ENCODE measurements around the gene DOC2B. TPM values are rescaled to one million over a fixed set of nuclear protein-coding genes. Genes with fewer than 3 reads are reported as not detected.

The DOC2B gene
- total and polyA plus RNA-seq, 2 of the 8 experiments (the other 6 are each of a cell fraction or from before 2014, with no cell fraction given): 1.3 to 3.3 TPM

DNA sequence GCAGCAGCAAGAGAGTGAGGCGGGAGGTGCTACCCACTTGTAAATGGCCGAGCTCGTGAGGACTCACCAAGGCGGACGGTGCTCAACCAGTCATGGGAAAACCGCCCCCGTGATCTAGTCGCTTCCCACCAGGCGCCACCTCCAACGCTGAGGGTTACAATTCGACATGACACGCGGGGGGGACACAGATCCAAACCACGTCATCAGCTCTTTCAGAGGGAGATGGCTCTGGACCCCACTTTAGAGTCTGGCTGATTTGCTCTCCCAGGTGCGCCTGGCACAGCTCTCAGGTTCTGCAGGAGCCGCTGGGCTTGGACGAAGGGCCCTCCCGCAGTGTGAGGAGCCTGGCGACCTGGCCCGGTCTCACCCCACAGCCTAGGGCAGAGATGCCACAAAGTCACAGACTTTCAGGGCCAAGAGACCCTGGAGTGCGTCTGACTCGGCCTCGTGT is 21.1 kb upstream of the DOC2B start (continued):
- TF ChIP-seq, protein P1, sequence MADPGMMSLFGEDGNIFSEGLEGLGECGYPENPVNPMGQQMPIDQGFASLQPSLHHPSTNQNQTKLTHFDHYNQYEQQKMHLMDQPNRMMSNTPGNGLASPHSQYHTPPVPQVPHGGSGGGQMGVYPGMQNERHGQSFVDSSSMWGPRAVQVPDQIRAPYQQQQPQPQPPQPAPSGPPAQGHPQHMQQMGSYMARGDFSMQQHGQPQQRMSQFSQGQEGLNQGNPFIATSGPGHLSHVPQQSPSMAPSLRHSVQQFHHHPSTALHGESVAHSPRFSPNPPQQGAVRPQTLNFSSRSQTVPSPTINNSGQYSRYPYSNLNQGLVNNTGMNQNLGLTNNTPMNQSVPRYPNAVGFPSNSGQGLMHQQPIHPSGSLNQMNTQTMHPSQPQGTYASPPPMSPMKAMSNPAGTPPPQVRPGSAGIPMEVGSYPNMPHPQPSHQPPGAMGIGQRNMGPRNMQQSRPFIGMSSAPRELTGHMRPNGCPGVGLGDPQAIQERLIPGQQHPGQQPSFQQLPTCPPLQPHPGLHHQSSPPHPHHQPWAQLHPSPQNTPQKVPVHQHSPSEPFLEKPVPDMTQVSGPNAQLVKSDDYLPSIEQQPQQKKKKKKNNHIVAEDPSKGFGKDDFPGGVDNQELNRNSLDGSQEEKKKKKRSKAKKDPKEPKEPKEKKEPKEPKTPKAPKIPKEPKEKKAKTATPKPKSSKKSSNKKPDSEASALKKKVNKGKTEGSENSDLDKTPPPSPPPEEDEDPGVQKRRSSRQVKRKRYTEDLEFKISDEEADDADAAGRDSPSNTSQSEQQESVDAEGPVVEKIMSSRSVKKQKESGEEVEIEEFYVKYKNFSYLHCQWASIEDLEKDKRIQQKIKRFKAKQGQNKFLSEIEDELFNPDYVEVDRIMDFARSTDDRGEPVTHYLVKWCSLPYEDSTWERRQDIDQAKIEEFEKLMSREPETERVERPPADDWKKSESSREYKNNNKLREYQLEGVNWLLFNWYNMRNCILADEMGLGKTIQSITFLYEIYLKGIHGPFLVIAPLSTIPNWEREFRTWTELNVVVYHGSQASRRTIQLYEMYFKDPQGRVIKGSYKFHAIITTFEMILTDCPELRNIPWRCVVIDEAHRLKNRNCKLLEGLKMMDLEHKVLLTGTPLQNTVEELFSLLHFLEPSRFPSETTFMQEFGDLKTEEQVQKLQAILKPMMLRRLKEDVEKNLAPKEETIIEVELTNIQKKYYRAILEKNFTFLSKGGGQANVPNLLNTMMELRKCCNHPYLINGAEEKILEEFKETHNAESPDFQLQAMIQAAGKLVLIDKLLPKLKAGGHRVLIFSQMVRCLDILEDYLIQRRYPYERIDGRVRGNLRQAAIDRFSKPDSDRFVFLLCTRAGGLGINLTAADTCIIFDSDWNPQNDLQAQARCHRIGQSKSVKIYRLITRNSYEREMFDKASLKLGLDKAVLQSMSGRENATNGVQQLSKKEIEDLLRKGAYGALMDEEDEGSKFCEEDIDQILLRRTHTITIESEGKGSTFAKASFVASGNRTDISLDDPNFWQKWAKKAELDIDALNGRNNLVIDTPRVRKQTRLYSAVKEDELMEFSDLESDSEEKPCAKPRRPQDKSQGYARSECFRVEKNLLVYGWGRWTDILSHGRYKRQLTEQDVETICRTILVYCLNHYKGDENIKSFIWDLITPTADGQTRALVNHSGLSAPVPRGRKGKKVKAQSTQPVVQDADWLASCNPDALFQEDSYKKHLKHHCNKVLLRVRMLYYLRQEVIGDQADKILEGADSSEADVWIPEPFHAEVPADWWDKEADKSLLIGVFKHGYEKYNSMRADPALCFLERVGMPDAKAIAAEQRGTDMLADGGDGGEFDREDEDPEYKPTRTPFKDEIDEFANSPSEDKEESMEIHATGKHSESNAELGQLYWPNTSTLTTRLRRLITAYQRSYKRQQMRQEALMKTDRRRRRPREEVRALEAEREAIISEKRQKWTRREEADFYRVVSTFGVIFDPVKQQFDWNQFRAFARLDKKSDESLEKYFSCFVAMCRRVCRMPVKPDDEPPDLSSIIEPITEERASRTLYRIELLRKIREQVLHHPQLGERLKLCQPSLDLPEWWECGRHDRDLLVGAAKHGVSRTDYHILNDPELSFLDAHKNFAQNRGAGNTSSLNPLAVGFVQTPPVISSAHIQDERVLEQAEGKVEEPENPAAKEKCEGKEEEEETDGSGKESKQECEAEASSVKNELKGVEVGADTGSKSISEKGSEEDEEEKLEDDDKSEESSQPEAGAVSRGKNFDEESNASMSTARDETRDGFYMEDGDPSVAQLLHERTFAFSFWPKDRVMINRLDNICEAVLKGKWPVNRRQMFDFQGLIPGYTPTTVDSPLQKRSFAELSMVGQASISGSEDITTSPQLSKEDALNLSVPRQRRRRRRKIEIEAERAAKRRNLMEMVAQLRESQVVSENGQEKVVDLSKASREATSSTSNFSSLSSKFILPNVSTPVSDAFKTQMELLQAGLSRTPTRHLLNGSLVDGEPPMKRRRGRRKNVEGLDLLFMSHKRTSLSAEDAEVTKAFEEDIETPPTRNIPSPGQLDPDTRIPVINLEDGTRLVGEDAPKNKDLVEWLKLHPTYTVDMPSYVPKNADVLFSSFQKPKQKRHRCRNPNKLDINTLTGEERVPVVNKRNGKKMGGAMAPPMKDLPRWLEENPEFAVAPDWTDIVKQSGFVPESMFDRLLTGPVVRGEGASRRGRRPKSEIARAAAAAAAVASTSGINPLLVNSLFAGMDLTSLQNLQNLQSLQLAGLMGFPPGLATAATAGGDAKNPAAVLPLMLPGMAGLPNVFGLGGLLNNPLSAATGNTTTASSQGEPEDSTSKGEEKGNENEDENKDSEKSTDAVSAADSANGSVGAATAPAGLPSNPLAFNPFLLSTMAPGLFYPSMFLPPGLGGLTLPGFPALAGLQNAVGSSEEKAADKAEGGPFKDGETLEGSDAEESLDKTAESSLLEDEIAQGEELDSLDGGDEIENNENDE (IDR thresholded peaks at IDR 0.05; ENCODE audit: insufficient replicate concordance, low read length): no peak
- no peak for TF ChIP-seq SUZ12 (IDR thresholded peaks at IDR 0.05; ENCODE audit: low read length)

All from H1 (cell line).